ENCODE data around the gene SUN1.

GRCh38 chr7:822692-823276, 9.5 kb upstream of the SUN1 start:
- TF ChIP-seq CTCF (IDR thresholded peaks at IDR 0.05 in 2 of 3, conservative IDR thresholded peaks at IDR 0.05 in 1 of 3; ENCODE audit: borderline replicate concordance in 1 of 3, insufficient read depth in 1 of 3, low read depth in 2 of 3, low read length in 2 of 3) (peak in 2 of 3 experiments; percentile 29 to 49; a peak in 4 of 6 replicates), EZH2 (IDR thresholded peaks at IDR 0.05) (no peak), ZBTB33 (IDR thresholded peaks at IDR 0.05; ENCODE audit: extremely low read depth, insufficient replicate concordance, low read length) (no peak), FOSL1 (IDR thresholded peaks at IDR 0.05; ENCODE audit: low read depth) (no peak), REST (IDR thresholded peaks at IDR 0.05; ENCODE audit: low read depth) (no peak)
